ENCODE results near the gene SMPD3.

SMPD3 gene

GRCh38 chr16:68361485-68361884 lies 86.8 kb downstream of the SMPD3 start:
- no peak overlapping the region for H3K4me3 ChIP-seq (replicated peaks; ENCODE audit: low read depth, low read length)
- no peak for TF ChIP-seq CTCF (IDR thresholded peaks at IDR 0.05; ENCODE audit: insufficient read depth, low read length, poor library complexity, severe bottlenecking)
- no peaks in the 10 kb centered on the region for H3K27me3 ChIP-seq (replicated peaks; ENCODE audit: control insufficient read depth, insufficient read depth, low read length)
- no peak for DNase-seq (ENCODE audit: extremely low read depth, insufficient read length)
- peaks cover 24% of the 10 kb centered on the region for H3K36me3 ChIP-seq (ENCODE audit: control insufficient read depth, insufficient read depth, low read length)

- H3K4me3 ChIP-seq (replicated peaks; ENCODE audit: low read depth, low read length), result no peak overlapping the region
- no peaks in the 10 kb centered on the region for H3K27me3 ChIP-seq (replicated peaks; ENCODE audit: control insufficient read depth, insufficient read depth, low read length)
- H3K36me3 ChIP-seq (ENCODE audit: control insufficient read depth, insufficient read depth, low read length), result peaks cover 25% of the 10 kb centered on the region
- TF ChIP-seq CTCF (IDR thresholded peaks at IDR 0.05; ENCODE audit: insufficient read depth, low read length, poor library complexity, severe bottlenecking), result no peak
- DNase-seq (ENCODE audit: extremely low read depth, insufficient read length), result no peak
Measured at GRCh38 chr16:68360956-68361355, 87.4 kb downstream of the SMPD3 start.

GRCh38 chr16:68360547-68360946 lies 87.8 kb downstream of the SMPD3 start:
- DNase-seq (ENCODE audit: extremely low read depth, insufficient read length), result no peak
- TF ChIP-seq CTCF (IDR thresholded peaks at IDR 0.05; ENCODE audit: insufficient read depth, low read length, poor library complexity, severe bottlenecking), result no peak
- Histone ChIP-seq H3K4me3 (replicated peaks; ENCODE audit: low read depth, low read length) (no peak overlapping the region), H3K27me3 (replicated peaks; ENCODE audit: control insufficient read depth, insufficient read depth, low read length) (no peaks in the 10 kb centered on the region), H3K36me3 (ENCODE audit: control insufficient read depth, insufficient read depth, low read length) (peaks cover 29% of the 10 kb centered on the region)

GRCh38 chr16:68359398-68360191 lies 88.7 kb downstream of the SMPD3 start:
- TF ChIP-seq CTCF (IDR thresholded peaks at IDR 0.05; ENCODE audit: insufficient read depth, low read length, poor library complexity, severe bottlenecking), result no peak
- Histone ChIP-seq H3K36me3 (ENCODE audit: control insufficient read depth, insufficient read depth, low read length) (peaks cover 32% of the 10 kb centered on the region), H3K4me3 (replicated peaks; ENCODE audit: low read depth, low read length) (no peak overlapping the region), H3K27me3 (replicated peaks; ENCODE audit: control insufficient read depth, insufficient read depth, low read length) (no peaks in the 10 kb centered on the region)
- DNase-seq (ENCODE audit: extremely low read depth, insufficient read length), result no peak

GRCh38 chr16:68358951-68359350 lies 89.4 kb downstream of the SMPD3 start:
- DNase-seq (ENCODE audit: extremely low read depth, insufficient read length), result no peak
- H3K27me3 ChIP-seq (replicated peaks; ENCODE audit: control insufficient read depth, insufficient read depth, low read length), result no peaks in the 10 kb centered on the region
- no peak overlapping the region for H3K4me3 ChIP-seq (replicated peaks; ENCODE audit: low read depth, low read length)
- TF ChIP-seq CTCF (IDR thresholded peaks at IDR 0.05; ENCODE audit: insufficient read depth, low read length, poor library complexity, severe bottlenecking), result no peak
- peaks cover 32% of the 10 kb centered on the region for H3K36me3 ChIP-seq (ENCODE audit: control insufficient read depth, insufficient read depth, low read length)

All from GM06990 (cell line).